GM12878 (cell line): ENCODE measurements around the gene PSMD11. TPM values are rescaled to one million over a fixed set of nuclear protein-coding genes. Genes with fewer than 3 reads are reported as not detected.

Experiments
- CBX5 ChIP-seq: sonication (generic); IDR thresholded peaks from 2 replicates; pipeline ENCODE4 v1.6.1; 2016; ENCODE audit warnings: low read depth, moderate library complexity, mild to moderate bottlenecking, inconsistent platforms
- CHD1 ChIP-seq: IDR thresholded peaks from 2 replicates; pipeline ENCODE4 v1.6.1; 2012; ENCODE audit warnings: low read depth, low read length, improper control_type of control experiment
- EP300 ChIP-seq, 2 experiments: fragments of 150-350 bp in 1 of 2; IDR thresholded peaks; 2 replicates each; pipeline ENCODE4 v1.6.1; 2011 to 2012; ENCODE audit warnings: low read depth in 2 of 2, low read length in 2 of 2, borderline replicate concordance in 1 of 2, improper control_type of control experiment in 1 of 2, inconsistent platforms in 1 of 2; ENCODE audit not compliant: control insufficient read depth in 1 of 2
- ETV6 ChIP-seq, 2 experiments: fragments of 450-650 bp in 1 of 2; IDR thresholded peaks in 1 of 2; conservative IDR thresholded peaks in 1 of 2; 2 replicates each; pipeline ENCODE4 v1.6.1; 2014; ENCODE audit warnings: antibody characterized with exemption in 1 of 2, borderline replicate concordance in 1 of 2, low read depth in 1 of 2, mild to moderate bottlenecking in 1 of 2, moderate library complexity in 1 of 2
- FOXM1 ChIP-seq: IDR thresholded peaks from 2 replicates; pipeline ENCODE4 v1.6.1; 2012; ENCODE audit warnings: low read depth, mild to moderate bottlenecking, inconsistent platforms, low read length, moderate library complexity
- GATAD2B ChIP-seq: fragments of 450-650 bp; conservative IDR thresholded peaks from 2 replicates; pipeline ENCODE4 v1.6.1; 2017; ENCODE audit warnings: low read depth, mild to moderate bottlenecking, moderate library complexity
- HCFC1 ChIP-seq: fragments of 150-350 bp; IDR thresholded peaks from 2 replicates; pipeline ENCODE4 v1.6.1; 2014; ENCODE audit warnings: low read length
- IKZF2 ChIP-seq, 2 experiments: fragments of 450-650 bp; IDR thresholded peaks; 2 replicates each; pipeline ENCODE4 v1.6.1; 2017; ENCODE audit warnings: mild to moderate bottlenecking in 2 of 2, moderate library complexity in 2 of 2
- IRF4 ChIP-seq: IDR thresholded peaks from 2 replicates; pipeline ENCODE4 v1.6.1; 2011; ENCODE audit warnings: low read depth, low read length
- KDM1A ChIP-seq: fragments of 200-600 bp; sonication (generic); IDR thresholded peaks from 2 replicates; pipeline ENCODE4 v1.6.1; 2016; ENCODE audit warnings: borderline replicate concordance
- NFYB ChIP-seq: IDR thresholded peaks from 2 replicates; pipeline ENCODE4 v1.6.1; 2011; ENCODE audit warnings: low read depth, mild to moderate bottlenecking, low read length, improper control_type of control experiment, moderate library complexity; ENCODE audit not compliant: insufficient read depth
- NR2F1 ChIP-seq: fragments of 450-650 bp; conservative IDR thresholded peaks from 2 replicates; pipeline ENCODE4 v1.6.1; 2017; ENCODE audit warnings: mild to moderate bottlenecking
- PAX8 ChIP-seq: fragments of 450-650 bp; IDR thresholded peaks from 2 replicates; pipeline ENCODE4 v1.6.1; 2017; ENCODE audit warnings: mild to moderate bottlenecking, moderate library complexity
- POLR2AphosphoS2 ChIP-seq: IDR thresholded peaks from 2 replicates; pipeline ENCODE4 v1.6.1; 2011; ENCODE audit warnings: low read depth, mild to moderate bottlenecking, low read length, improper control_type of control experiment, moderate library complexity
- RUNX3 ChIP-seq: IDR thresholded peaks from 2 replicates; pipeline ENCODE4 v1.6.1; 2012; ENCODE audit warnings: low read length, inconsistent platforms
- SMAD1 ChIP-seq: fragments of 450-650 bp; IDR thresholded peaks from 2 replicates; pipeline ENCODE4 v1.6.1; 2018; ENCODE audit warnings: mild to moderate bottlenecking, low read depth; ENCODE audit not compliant: partially characterized antibody
- SMC3 ChIP-seq: IDR thresholded peaks from 2 replicates; pipeline ENCODE4 v1.6.1; 2011; ENCODE audit warnings: low read length, improper control_type of control experiment, borderline replicate concordance
- SPI1 ChIP-seq: IDR thresholded peaks from 2 replicates; pipeline ENCODE4 v1.6.1; 2011; ENCODE audit warnings: low read depth, mild to moderate bottlenecking, low read length, moderate library complexity, borderline replicate concordance; ENCODE audit not compliant: insufficient read depth
- ZBED1 ChIP-seq: IDR thresholded peaks from 2 replicates; pipeline ENCODE4 v1.6.1; 2016; ENCODE audit warnings: borderline replicate concordance
- ZNF274 ChIP-seq: IDR thresholded peaks from one replicate; pipeline ENCODE4 v1.8.0; 2011; ENCODE audit not compliant: insufficient read length, insufficient read depth
- ZNF384 ChIP-seq: IDR thresholded peaks from 2 replicates; pipeline ENCODE4 v1.6.1; 2012; ENCODE audit warnings: low read depth, mild to moderate bottlenecking, low read length, improper control_type of control experiment, borderline replicate concordance
- polyA plus RNA-seq, 11 experiments: library from polyadenylated mRNA; depleted of rRNA in 4 of 11; unstranded in 6 of 11; stranded (reverse) in 5 of 11; fragments of >200 nt; fragmentation: Nextera tagmentation in 4 of 11; fragmentation: Illumina TruSeq in 1 of 11; extraction: Ambion mirVana in 4 of 11; extraction: Trizol in 1 of 11; gene quantifications; 1 replicate in 1 of 11; 2 replicates in 10 of 11; pipeline versions ENCODE4 v1.2.1 to v1.2.3, GENCODE V29; 2011 to 2016; ENCODE audit warnings: inconsistent platforms in 2 of 11, missing spikeins in 2 of 11, low read depth in 1 of 11
- total RNA-seq, 4 experiments: library from RNA; depleted of rRNA in 3 of 4; stranded (reverse); fragments of >200 nt in 3 of 4; fragmentation: Illumina TruSeq in 1 of 4; extraction: Trizol in 1 of 4; gene quantifications; 2 replicates each; pipeline versions ENCODE4 v1.2.1 to v1.2.3, GENCODE V29; 2013 to 2021
- TF ChIP-seq, protein P1 (sequence below): IDR thresholded peaks from 2 replicates; pipeline ENCODE4 v1.6.1; 2011; ENCODE audit warnings: borderline replicate concordance, low read depth, mild to moderate bottlenecking, moderate library complexity, low read length; ENCODE audit not compliant: insufficient read depth, poor library complexity, severe bottlenecking
- TF ChIP-seq, protein P2 (sequence below): fragments of 450-650 bp; conservative IDR thresholded peaks from 2 replicates; pipeline ENCODE4 v1.6.1; 2017; ENCODE audit warnings: mild to moderate bottlenecking, moderate library complexity
- TF ChIP-seq, protein P3 (sequence below): IDR thresholded peaks from 2 replicates; pipeline ENCODE4 v1.6.1; 2012; ENCODE audit warnings: low read depth, low read length, improper control_type of control experiment
- TF ChIP-seq, protein P4 (sequence below): fragments of 450-650 bp; IDR thresholded peaks from 2 replicates; pipeline ENCODE4 v1.6.1; 2016; ENCODE audit warnings: mild to moderate bottlenecking
- TF ChIP-seq, protein P5 (sequence below): IDR thresholded peaks from 2 replicates; pipeline ENCODE4 v1.6.1; 2011; ENCODE audit warnings: low read depth, low read length, improper control_type of control experiment, borderline replicate concordance

Gene PSMD11
- total and polyA plus RNA-seq, 10 of the 15 experiments (the other 5 are each of a cell fraction or from before 2014, with no cell fraction given), result 84.1 to 319 (median 120) TPM

DNA sequence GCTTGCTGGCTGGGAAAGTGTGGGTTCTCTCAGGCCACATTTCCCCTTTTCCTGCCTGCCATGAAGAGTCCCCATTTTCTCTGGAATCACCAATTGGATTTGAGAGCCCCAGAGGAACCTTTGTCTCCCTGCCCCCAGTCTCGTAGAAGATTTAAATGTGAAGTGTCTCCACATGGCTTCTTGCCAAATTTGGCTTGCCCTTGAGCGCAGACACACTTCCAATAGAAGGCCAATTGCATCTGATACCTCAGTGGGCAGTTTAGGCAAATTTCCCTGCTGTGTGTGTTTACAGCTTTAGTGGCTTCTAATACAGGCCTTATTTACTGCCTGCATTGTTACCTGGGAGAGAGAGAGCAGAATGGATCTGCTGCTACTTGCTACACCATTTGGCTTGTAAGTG, 72.1 kb downstream of the PSMD11 start (continued):
- TF ChIP-seq SMAD1 (peak; percentile 76), CHD1 (no peak), NR2F1 (0 out of 2 replicates have a peak, but pooled peaks have one; percentile 2), NFYB (0 out of 2 replicates have a peak, but pooled peaks have one; percentile 19), SPI1 (no peak), IRF4 (0 out of 2 replicates have a peak, but pooled peaks have one; percentile 39), IKZF2 (IDR thresholded peaks at IDR 0.05) (no peak), SMC3 (0 out of 2 replicates have a peak, but pooled peaks have one; percentile 13), ZBED1 (no peak), GATAD2B (no peak; the same call in 1 of the 2 replicates), ZNF274 (no peak), EP300 (IDR thresholded peaks at IDR 0.05; ENCODE audit: borderline replicate concordance in 1 of 2, control insufficient read depth in 1 of 2, low read depth in 2 of 2, low read length in 2 of 2) (peak in 1 of 2 experiments; percentile 45; a peak in 1 of 4 replicates), RUNX3 (no peak), POLR2AphosphoS2 (no peak), CBX5 (0 out of 2 replicates have a peak, but pooled peaks have one; percentile 14), FOXM1 (no peak), HCFC1 (no peak), KDM1A (no peak), ZNF384 (0 out of 2 replicates have a peak, but pooled peaks have one; percentile 19), ETV6 (conservative IDR thresholded peaks at IDR 0.05 in 1 of 2, IDR thresholded peaks at IDR 0.05 in 1 of 2; ENCODE audit: borderline replicate concordance in 1 of 2, low read depth in 1 of 2) (no peak), PAX8 (no peak)
- TF ChIP-seq, protein P1, sequence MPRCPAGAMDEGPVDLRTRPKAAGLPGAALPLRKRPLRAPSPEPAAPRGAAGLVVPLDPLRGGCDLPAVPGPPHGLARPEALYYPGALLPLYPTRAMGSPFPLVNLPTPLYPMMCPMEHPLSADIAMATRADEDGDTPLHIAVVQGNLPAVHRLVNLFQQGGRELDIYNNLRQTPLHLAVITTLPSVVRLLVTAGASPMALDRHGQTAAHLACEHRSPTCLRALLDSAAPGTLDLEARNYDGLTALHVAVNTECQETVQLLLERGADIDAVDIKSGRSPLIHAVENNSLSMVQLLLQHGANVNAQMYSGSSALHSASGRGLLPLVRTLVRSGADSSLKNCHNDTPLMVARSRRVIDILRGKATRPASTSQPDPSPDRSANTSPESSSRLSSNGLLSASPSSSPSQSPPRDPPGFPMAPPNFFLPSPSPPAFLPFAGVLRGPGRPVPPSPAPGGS, result no peak
- TF ChIP-seq, protein P2, sequence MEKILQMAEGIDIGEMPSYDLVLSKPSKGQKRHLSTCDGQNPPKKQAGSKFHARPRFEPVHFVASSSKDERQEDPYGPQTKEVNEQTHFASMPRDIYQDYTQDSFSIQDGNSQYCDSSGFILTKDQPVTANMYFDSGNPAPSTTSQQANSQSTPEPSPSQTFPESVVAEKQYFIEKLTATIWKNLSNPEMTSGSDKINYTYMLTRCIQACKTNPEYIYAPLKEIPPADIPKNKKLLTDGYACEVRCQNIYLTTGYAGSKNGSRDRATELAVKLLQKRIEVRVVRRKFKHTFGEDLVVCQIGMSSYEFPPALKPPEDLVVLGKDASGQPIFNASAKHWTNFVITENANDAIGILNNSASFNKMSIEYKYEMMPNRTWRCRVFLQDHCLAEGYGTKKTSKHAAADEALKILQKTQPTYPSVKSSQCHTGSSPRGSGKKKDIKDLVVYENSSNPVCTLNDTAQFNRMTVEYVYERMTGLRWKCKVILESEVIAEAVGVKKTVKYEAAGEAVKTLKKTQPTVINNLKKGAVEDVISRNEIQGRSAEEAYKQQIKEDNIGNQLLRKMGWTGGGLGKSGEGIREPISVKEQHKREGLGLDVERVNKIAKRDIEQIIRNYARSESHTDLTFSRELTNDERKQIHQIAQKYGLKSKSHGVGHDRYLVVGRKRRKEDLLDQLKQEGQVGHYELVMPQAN, result no peak
- TF ChIP-seq, protein P3, sequence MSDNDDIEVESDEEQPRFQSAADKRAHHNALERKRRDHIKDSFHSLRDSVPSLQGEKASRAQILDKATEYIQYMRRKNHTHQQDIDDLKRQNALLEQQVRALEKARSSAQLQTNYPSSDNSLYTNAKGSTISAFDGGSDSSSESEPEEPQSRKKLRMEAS, result peak; percentile 50; the same call in 1 of the 2 replicates
- TF ChIP-seq, protein P4, sequence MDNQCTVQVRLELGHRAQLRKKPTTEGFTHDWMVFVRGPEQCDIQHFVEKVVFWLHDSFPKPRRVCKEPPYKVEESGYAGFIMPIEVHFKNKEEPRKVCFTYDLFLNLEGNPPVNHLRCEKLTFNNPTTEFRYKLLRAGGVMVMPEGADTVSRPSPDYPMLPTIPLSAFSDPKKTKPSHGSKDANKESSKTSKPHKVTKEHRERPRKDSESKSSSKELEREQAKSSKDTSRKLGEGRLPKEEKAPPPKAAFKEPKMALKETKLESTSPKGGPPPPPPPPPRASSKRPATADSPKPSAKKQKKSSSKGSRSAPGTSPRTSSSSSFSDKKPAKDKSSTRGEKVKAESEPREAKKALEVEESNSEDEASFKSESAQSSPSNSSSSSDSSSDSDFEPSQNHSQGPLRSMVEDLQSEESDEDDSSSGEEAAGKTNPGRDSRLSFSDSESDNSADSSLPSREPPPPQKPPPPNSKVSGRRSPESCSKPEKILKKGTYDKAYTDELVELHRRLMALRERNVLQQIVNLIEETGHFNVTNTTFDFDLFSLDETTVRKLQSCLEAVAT, result no peak
- TF ChIP-seq, protein P5, sequence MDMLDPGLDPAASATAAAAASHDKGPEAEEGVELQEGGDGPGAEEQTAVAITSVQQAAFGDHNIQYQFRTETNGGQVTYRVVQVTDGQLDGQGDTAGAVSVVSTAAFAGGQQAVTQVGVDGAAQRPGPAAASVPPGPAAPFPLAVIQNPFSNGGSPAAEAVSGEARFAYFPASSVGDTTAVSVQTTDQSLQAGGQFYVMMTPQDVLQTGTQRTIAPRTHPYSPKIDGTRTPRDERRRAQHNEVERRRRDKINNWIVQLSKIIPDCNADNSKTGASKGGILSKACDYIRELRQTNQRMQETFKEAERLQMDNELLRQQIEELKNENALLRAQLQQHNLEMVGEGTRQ, result no peak
